K562 (cell line): Measurements from ENCODE around the gene SMYD1. TPM values are rescaled to one million over a fixed set of nuclear protein-coding genes. Genes with fewer than 3 reads are reported as not detected.

Experiments
- ARID2 ChIP-seq: fragments of 450-650 bp; IDR thresholded peaks from 2 replicates; pipeline ENCODE4 v1.6.1; 2017; ENCODE audit warnings: antibody characterized with exemption, mild to moderate bottlenecking
- ATF4 ChIP-seq: fragments of 450-650 bp; formaldehyde crosslinking; IDR thresholded peaks from 2 replicates; pipeline ENCODE4 v1.4.0; 2022; ENCODE audit warnings: mild to moderate bottlenecking, moderate library complexity
- BRF1 ChIP-seq: IDR thresholded peaks from 3 replicates; pipeline ENCODE4 v1.6.1; 2011; ENCODE audit warnings: borderline replicate concordance, mild to moderate bottlenecking; ENCODE audit not compliant: insufficient read length; ENCODE audit errors: extremely low read depth
- CHCHD3 ChIP-seq: fragments of 250-450 bp; sonication (Bioruptor Pico); IDR thresholded peaks from 2 replicates; pipeline ENCODE4 v2.1.2; 2022; ENCODE audit warnings: mild to moderate bottlenecking
- CTCF ChIP-seq, 3 experiments: IDR thresholded peaks in 2 of 3; conservative IDR thresholded peaks in 1 of 3; 2 replicates each; pipeline ENCODE4 v1.5.1; 2011 to 2012; ENCODE audit warnings: low read length in 3 of 3, mild to moderate bottlenecking in 3 of 3, control low read depth in 2 of 3, improper control_type of control experiment in 1 of 3, inconsistent platforms in 1 of 3, low read depth in 1 of 3, mixed read lengths in 1 of 3, moderate library complexity in 1 of 3; ENCODE audit not compliant: insufficient read depth in 2 of 3
- DEAF1 ChIP-seq: fragments of 450-650 bp; formaldehyde crosslinking; IDR thresholded peaks from 2 replicates; pipeline ENCODE4 v1.4.0; 2020; ENCODE audit warnings: mild to moderate bottlenecking, moderate library complexity
- ELK1 ChIP-seq: sonication (generic); formaldehyde crosslinking; IDR thresholded peaks from 2 replicates; pipeline ENCODE4 v1.8.1; 2022; ENCODE audit warnings: missing genetic modification reagents
- HDAC8 ChIP-seq: fragments of 450-650 bp; IDR thresholded peaks from 2 replicates; pipeline ENCODE4 v1.6.1; 2016; ENCODE audit warnings: mild to moderate bottlenecking, missing genetic modification characterization, moderate library complexity, missing compliant biosample characterization
- KAT7 ChIP-seq: sonication (generic); formaldehyde crosslinking; IDR thresholded peaks from 2 replicates; pipeline ENCODE4 v1.8.0; 2022; ENCODE audit warnings: missing genetic modification reagents, mild to moderate bottlenecking, borderline replicate concordance
- LEF1 ChIP-seq: fragments of 450-650 bp; IDR thresholded peaks from 2 replicates; pipeline ENCODE4 v1.6.1; 2016; ENCODE audit warnings: mild to moderate bottlenecking
- NFIX ChIP-seq: fragments of 250-450 bp; sonication (Bioruptor Pico); IDR thresholded peaks from 2 replicates; pipeline ENCODE4 v1.4.0; 2020; ENCODE audit warnings: low read depth, mild to moderate bottlenecking, moderate library complexity
- NR2C1 ChIP-seq, 2 experiments: fragments of 450-650 bp; IDR thresholded peaks; 2 replicates each; pipeline ENCODE4 v1.6.1; 2017; ENCODE audit warnings: mild to moderate bottlenecking in 2 of 2, antibody characterized with exemption in 1 of 2, inconsistent platforms in 1 of 2, missing compliant biosample characterization in 1 of 2, missing genetic modification characterization in 1 of 2
- TRIM25 ChIP-seq: fragments of 450-650 bp; IDR thresholded peaks from 2 replicates; pipeline ENCODE4 v1.7.0; 2016; ENCODE audit warnings: borderline replicate concordance
- U2AF1 ChIP-seq: fragments of 200-400 bp; formaldehyde crosslinking; optimal IDR thresholded peaks from 2 replicates; pipeline ENCODE3; 2017; ENCODE audit warnings: mild to moderate bottlenecking, low read depth, low read length, moderate library complexity
- ZBED1 ChIP-seq: IDR thresholded peaks from 2 replicates; pipeline ENCODE4 v1.6.1; 2014
- ZBTB12 ChIP-seq: fragments of 250-450 bp; sonication (Bioruptor Pico); IDR thresholded peaks from 2 replicates; pipeline ENCODE4 v1.4.0; 2020
- ZNF449 ChIP-seq: fragments of 250-450 bp; sonication (Bioruptor Pico); IDR thresholded peaks from 2 replicates; pipeline ENCODE4 v1.8.0; 2022; ENCODE audit warnings: moderate library complexity, mild to moderate bottlenecking, inconsistent platforms
- ZNF75A ChIP-seq: fragments of 450-650 bp; formaldehyde crosslinking; IDR thresholded peaks from 2 replicates; pipeline ENCODE4 v1.4.0; 2020; ENCODE audit warnings: mild to moderate bottlenecking
- ZNF79 ChIP-seq: fragments of 250-450 bp; sonication (Bioruptor Pico); IDR thresholded peaks from 2 replicates; pipeline ENCODE4 v1.4.0; 2020; ENCODE audit warnings: low read depth, mild to moderate bottlenecking, moderate library complexity
- polyA plus RNA-seq, 8 experiments: library from polyadenylated mRNA; depleted of rRNA in 4 of 8; stranded (reverse) in 5 of 8; unstranded in 3 of 8; fragments of >200 nt; fragmentation: Nextera tagmentation in 2 of 8; fragmentation: Illumina TruSeq in 1 of 8; extraction: Ambion mirVana in 2 of 8; extraction: Trizol in 1 of 8; gene quantifications; 2 replicates each; pipeline versions ENCODE4 v1.2.1 to v1.2.3, GENCODE V29; 2011 to 2014; ENCODE audit warnings: inconsistent platforms in 1 of 8, missing spikeins in 1 of 8
- total RNA-seq, 7 experiments: library from RNA; depleted of rRNA in 6 of 7; stranded (reverse); fragments of >200 nt in 6 of 7; fragmentation: Illumina TruSeq in 2 of 7; extraction: Trizol in 2 of 7; gene quantifications; 2 replicates each; pipeline versions ENCODE4 v1.2.1 to v1.2.3, GENCODE V29; 2011 to 2021; ENCODE audit warnings: low replicate concordance in 1 of 7

The SMYD1 gene
- total and polyA plus RNA-seq, 9 of the 15 experiments (the other 6 are each of a cell fraction or from before 2014, with no cell fraction given) = not detected

- TF ChIP-seq ATF4 = no peak
- no peak for TF ChIP-seq ARID2
- TF ChIP-seq NR2C1 (IDR thresholded peaks at IDR 0.05) = 0 out of 2 replicates have a peak, but pooled peaks have one; percentile 35
- no peak for TF ChIP-seq NR2C1 (tag; IDR thresholded peaks at IDR 0.05)
- no peak for TF ChIP-seq ZNF79
- TF ChIP-seq BRF1 = no peak
- no peak for TF ChIP-seq KAT7 (CRISPR knock-in tag)
- TF ChIP-seq CHCHD3 (CRISPR knock-in tag) = no peak
- TF ChIP-seq U2AF1 = no peak
- TF ChIP-seq DEAF1 = no peak
- TF ChIP-seq HDAC8 = no peak
- TF ChIP-seq ZBED1 = no peak
- TF ChIP-seq NFIX (CRISPR knock-in tag) = no peak
- no peak for TF ChIP-seq TRIM25
- no peak for TF ChIP-seq CTCF (IDR thresholded peaks at IDR 0.05 in 2 of 3, conservative IDR thresholded peaks at IDR 0.05 in 1 of 3; ENCODE audit: insufficient read depth in 2 of 3, low read depth in 1 of 3, low read length in 3 of 3)
- peak; percentile 72 for TF ChIP-seq LEF1
- TF ChIP-seq ELK1 (CRISPR knock-in tag) = no peak
- no peak for TF ChIP-seq ZBTB12 (CRISPR knock-in tag)
- TF ChIP-seq ZNF75A (CRISPR knock-in tag) = no peak
- TF ChIP-seq ZNF449 (CRISPR knock-in tag) = no peak
Observed at GRCh38 chr2:88057437-88057844, 10.2 kb upstream of the SMYD1 start (continued).
